ENCODE data around the gene CTNND2.

CTNND2 gene

DNA sequence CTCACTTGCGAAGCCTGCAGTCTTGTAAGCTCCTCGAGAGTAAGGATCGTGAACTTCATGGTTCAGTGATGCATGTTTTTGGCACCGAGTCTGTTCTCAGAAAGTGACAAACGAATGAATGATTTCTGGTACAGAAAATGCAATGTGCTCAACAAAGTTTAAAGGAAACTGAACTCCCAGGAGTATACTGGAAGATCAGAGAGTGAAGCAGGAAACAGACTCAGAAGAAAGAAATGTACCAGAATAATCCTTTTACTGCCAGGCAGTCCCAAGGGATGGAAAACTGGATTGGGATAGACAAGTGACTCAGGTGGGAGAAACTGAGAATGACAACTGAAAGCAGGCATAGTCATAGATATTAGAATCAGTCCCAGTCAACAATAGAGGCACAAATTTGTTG lies 420.6 kb downstream of the CTNND2 start:
- Histone ChIP-seq H3K27me3 (replicated peaks; ENCODE audit: control insufficient read depth, insufficient read depth, low read length) (no peaks in the 10 kb centered on the region), H3K36me3 (ENCODE audit: control insufficient read depth, insufficient read depth, low read length) (no peaks in the 10 kb centered on the region), H3K4me3 (replicated peaks; ENCODE audit: low read depth, low read length) (no peak overlapping the region)
- DNase-seq (ENCODE audit: extremely low read depth, insufficient read length) = no peak
- TF ChIP-seq, protein P1, sequence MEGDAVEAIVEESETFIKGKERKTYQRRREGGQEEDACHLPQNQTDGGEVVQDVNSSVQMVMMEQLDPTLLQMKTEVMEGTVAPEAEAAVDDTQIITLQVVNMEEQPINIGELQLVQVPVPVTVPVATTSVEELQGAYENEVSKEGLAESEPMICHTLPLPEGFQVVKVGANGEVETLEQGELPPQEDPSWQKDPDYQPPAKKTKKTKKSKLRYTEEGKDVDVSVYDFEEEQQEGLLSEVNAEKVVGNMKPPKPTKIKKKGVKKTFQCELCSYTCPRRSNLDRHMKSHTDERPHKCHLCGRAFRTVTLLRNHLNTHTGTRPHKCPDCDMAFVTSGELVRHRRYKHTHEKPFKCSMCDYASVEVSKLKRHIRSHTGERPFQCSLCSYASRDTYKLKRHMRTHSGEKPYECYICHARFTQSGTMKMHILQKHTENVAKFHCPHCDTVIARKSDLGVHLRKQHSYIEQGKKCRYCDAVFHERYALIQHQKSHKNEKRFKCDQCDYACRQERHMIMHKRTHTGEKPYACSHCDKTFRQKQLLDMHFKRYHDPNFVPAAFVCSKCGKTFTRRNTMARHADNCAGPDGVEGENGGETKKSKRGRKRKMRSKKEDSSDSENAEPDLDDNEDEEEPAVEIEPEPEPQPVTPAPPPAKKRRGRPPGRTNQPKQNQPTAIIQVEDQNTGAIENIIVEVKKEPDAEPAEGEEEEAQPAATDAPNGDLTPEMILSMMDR (IDR thresholded peaks at IDR 0.05; ENCODE audit: insufficient read depth, low read length, poor library complexity, severe bottlenecking) = no peak

DNA sequence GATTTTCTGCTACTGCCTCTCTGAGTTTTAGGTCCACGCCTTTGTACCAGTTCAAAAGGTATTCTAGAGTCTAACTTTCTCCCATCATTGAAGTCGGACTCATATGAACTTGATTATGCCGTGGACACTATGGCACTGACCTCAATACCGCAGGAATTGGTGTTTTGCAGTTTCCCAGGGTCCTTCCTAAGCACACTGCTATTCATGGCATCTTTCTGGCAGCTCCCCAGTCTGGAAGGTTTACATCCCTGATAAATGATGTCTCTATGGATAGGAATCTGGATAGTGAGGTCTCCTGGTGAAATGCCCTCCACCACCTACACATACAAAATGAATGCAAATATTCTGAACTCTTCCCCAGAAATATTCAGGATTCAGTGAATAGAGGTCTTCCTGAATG lies 422.2 kb downstream of the CTNND2 start:
- no peak for DNase-seq (ENCODE audit: extremely low read depth, insufficient read length)
- Histone ChIP-seq H3K4me3 (replicated peaks; ENCODE audit: low read depth, low read length) (no peak overlapping the region), H3K27me3 (replicated peaks; ENCODE audit: control insufficient read depth, insufficient read depth, low read length) (no peaks in the 10 kb centered on the region), H3K36me3 (ENCODE audit: control insufficient read depth, insufficient read depth, low read length) (no peaks in the 10 kb centered on the region)
- TF ChIP-seq, protein P1 (IDR thresholded peaks at IDR 0.05; ENCODE audit: insufficient read depth, low read length, poor library complexity, severe bottlenecking) = no peak

DNA sequence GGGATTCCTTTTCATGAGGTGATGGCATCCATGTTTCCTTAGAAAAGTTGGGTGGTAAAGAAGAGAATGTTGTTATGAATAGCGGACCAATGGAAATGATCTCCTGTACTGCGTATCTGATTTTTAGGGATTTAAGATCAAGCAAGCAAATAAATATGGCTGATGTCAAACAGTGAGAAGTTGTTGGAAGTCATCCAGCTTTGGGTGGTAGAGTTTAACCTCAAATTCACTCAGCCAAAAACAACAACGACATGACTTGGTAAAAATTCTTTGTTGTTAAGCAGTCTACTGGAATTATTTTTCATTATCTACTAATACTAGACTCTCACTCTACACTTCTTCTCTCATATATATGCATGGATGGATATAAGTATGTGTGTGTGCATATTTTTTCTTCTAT lies 426.5 kb downstream of the CTNND2 start:
- no peak overlapping the region for H3K4me3 ChIP-seq (replicated peaks; ENCODE audit: low read depth, low read length)
- H3K27me3 ChIP-seq (replicated peaks; ENCODE audit: control insufficient read depth, insufficient read depth, low read length) = no peaks in the 10 kb centered on the region
- no peaks in the 10 kb centered on the region for H3K36me3 ChIP-seq (ENCODE audit: control insufficient read depth, insufficient read depth, low read length)
- DNase-seq (ENCODE audit: extremely low read depth, insufficient read length) = no peak
- TF ChIP-seq, protein P1 (IDR thresholded peaks at IDR 0.05; ENCODE audit: insufficient read depth, low read length, poor library complexity, severe bottlenecking) = no peak

DNA sequence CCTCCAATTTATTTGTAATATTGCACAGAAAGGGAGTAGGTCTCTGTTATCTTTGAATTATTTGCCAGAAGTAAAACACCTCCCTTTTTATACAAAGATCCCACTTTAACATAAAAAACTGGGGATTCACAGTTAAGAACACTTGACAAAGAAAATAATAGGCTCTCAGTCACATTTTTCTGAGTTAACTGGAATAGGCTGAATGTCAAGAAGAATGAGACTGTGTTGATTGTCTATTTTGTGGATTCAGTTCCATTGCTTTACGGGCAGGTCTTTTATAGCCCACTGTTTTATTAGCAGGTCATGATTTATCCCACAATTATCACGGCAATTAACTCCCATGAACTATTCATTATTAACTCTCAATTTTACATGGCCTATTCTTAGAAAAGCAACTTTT lies 427.4 kb downstream of the CTNND2 start:
- DNase-seq (ENCODE audit: extremely low read depth, insufficient read length) = no peak
- Histone ChIP-seq H3K36me3 (ENCODE audit: control insufficient read depth, insufficient read depth, low read length) (no peaks in the 10 kb centered on the region), H3K4me3 (replicated peaks; ENCODE audit: low read depth, low read length) (no peak overlapping the region), H3K27me3 (replicated peaks; ENCODE audit: control insufficient read depth, insufficient read depth, low read length) (no peaks in the 10 kb centered on the region)
- TF ChIP-seq, protein P1 (IDR thresholded peaks at IDR 0.05; ENCODE audit: insufficient read depth, low read length, poor library complexity, severe bottlenecking) = no peak

DNA sequence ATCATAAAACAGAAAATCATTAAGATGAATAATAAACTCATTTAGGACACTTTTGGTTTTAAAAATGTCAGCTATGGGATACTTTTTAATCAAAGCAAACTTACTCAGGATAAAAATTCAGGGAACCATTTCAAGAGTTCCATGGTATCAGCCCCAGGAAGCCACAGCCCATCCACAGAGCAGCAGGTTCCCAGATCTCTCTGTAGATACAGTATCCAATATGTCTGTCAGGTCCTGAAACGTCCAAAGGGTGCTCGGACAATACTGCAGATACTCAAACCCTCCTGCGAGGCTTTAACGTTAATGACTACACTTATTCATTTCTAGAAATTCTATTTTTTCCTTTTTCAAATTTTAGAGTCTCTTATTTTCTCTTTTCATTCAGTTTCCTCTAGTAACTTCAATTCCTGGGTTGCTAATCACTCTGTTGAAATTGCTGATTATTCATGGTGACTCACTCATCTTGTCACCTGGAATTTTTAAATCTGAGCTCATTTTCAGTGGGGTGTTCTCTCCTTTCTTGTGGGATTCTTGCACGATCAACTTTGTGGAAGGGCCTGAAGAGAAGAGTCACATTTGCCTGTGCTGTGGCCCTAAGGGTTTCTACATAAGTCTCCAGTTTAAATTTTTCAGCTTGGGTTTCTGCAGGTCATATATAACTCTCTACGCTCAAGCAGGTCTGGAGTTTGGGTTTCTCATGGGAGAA lies 435.8 kb downstream of the CTNND2 start:
- H3K27me3 ChIP-seq (replicated peaks; ENCODE audit: control insufficient read depth, insufficient read depth, low read length) = no peaks in the 10 kb centered on the region; the same call in 1 of the 2 replicates
- no peaks in the 10 kb centered on the region for H3K36me3 ChIP-seq (ENCODE audit: control insufficient read depth, insufficient read depth, low read length)
- no peak overlapping the region for H3K4me3 ChIP-seq (replicated peaks; ENCODE audit: low read depth, low read length)
- DNase-seq (ENCODE audit: extremely low read depth, insufficient read length) = no peak
- TF ChIP-seq, protein P1 (IDR thresholded peaks at IDR 0.05; ENCODE audit: insufficient read depth, low read length, poor library complexity, severe bottlenecking) = no peak

DNA sequence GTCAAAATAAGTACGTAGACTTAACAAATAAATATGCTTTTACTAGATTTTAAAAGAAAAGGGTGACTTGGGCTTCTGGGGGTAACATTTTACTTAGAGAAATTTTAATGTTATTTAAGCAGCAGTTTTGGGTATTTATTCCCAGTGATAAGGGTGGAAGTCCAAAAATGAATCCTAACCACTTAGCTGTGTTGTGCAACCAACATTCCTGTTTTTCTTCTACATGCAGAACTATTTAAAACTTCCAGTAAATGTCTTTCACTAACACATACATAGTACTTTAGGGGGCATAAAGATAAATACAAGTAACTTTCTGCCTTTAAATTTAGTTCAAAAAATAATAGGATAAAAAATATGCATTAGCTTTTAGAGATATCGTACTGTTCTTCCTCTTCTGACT lies 436.7 kb downstream of the CTNND2 start:
- H3K4me3 ChIP-seq (replicated peaks; ENCODE audit: low read depth, low read length) = no peak overlapping the region
- no peaks in the 10 kb centered on the region; the same call in 1 of the 2 replicates for H3K27me3 ChIP-seq (replicated peaks; ENCODE audit: control insufficient read depth, insufficient read depth, low read length)
- H3K36me3 ChIP-seq (ENCODE audit: control insufficient read depth, insufficient read depth, low read length) = no peaks in the 10 kb centered on the region
- TF ChIP-seq, protein P1 (IDR thresholded peaks at IDR 0.05; ENCODE audit: insufficient read depth, low read length, poor library complexity, severe bottlenecking) = no peak
- DNase-seq (ENCODE audit: extremely low read depth, insufficient read length) = no peak
